Measurements from ENCODE around the gene BMF.

The BMF gene

DNA sequence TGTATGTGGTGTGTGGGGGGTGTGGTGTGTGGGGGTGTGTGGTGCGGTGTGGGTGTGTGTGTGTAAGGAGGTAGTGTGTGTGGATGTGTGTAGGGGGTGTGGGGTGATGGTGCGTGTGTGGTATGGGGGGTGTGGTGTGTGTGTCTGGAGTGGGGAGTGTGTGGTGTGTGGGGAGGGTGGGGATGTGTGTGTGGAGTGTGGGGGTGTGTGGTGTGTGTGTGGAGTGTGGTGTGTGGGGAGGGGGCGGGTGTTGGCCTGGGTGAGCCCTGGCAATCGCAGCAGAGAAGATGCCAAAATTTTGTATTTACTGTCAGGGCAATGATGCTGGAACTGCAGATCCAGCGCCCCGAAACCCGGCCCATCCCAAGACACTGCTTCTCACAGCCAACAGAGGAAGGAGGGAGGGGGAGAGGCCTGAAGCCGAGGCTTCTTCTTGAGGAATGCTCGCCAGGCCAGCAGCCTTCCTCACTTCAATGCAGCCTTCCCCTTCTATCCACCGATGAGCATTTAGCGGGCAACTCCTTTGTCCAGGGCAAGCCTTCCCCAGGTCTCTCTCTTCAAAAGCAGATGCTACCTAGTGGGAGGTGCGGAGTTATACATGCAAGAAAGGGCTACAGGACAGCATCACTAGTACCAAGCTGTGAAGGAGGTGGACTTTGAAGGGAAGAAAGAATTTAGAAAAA, 57.8 kb downstream of the BMF start:
- DNase-seq (ENCODE audit: low read depth in 2 of 2, low spot score in 1 of 2) = no peak

DNA sequence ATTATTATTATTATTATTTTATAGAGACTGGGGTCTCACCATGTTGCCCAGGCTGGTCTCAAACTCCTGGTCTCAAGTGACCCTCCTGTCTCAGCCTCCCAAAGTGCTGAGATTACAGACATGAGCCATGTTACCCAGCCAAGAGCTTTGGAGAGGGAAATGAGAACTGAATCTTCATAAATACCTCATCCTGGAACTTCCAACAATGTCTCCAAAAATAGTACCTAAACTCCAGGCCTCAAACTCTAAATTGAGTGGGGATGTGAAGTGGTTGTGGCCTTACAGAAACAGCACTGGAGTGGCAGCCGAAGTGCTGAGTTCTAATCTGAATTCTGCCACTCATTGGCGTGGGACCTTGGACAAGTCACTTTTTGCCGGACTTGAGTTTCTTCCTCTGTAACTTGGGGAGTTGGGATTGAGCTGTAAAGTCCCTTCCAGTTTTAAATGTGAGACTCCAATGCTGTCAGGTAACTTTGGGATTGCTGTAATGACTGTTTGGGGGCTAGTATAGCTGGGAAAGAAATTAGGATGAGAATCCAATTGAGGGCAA, 59.7 kb downstream of the BMF start:
- no peak for DNase-seq (ENCODE audit: low read depth in 2 of 2, low spot score in 1 of 2)

DNA sequence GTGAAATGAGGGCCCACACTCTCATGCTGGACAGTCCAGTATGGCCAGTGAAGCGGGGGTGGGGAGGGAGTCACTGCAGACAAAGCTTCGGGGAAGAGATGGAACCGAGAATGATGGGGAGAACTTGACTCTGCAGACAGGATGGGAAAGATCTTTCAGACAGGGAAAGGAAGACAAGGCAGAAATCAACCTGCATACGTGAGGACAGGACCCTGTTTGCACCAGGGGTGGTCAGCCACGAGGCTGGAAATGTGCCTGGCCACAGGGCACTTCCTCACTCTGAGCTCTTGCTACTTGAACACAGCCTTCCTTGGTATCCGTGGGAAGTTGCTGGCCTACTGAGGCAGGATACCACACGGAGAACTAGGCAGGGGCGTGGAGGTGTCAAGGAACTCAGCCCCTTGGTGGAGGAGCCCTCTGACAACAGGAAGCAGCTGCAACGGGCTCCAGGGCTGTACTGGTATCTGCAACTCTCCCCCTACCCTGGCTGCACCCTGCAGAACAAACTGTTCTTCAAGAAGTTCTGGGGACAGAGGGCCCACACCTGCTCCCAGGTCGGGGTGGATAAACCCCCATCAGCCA, 60.4 kb downstream of the BMF start:
- no peak for DNase-seq (ENCODE audit: low read depth in 2 of 2, low spot score in 1 of 2)

DNA sequence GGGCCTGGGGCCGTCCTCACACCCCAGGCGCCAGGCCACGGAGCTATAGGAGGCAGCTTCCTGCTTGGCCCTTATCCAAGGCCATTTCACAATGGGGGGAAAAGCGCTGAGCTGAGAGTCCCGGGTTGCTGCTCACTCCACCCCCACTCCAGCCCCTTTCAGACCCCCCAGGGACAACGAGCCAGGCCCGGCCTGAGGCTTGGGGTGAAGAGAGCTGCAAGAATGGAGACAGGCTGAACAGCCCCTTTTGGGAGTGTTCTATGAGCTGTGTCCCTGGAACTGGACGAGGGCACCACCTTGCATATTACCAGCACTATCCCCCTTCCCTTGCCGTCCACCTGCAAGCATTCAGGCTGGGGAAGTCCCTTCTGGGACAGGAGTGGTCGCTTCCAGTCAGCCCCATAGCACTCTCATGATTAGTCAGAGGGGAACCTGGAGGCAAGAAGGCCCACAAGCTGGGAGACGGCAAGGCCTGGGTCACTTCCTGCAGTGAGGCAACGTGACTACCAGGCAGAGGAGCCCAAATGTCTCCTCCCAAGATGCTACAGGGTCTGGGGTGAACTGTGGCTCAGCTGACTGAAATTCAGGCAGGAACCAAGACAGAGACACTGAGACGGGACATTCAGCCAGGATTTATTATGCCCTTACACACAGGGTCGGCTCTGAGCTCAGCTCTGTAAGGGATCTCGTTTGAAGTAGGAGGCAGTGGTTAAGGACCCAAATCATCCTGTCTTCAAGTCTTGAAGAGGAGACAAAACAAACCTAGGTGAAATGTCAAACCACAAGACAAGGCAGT, 61.1 kb downstream of the BMF start:
- no peak for DNase-seq (ENCODE audit: low read depth in 2 of 2, low spot score in 1 of 2)

DNA sequence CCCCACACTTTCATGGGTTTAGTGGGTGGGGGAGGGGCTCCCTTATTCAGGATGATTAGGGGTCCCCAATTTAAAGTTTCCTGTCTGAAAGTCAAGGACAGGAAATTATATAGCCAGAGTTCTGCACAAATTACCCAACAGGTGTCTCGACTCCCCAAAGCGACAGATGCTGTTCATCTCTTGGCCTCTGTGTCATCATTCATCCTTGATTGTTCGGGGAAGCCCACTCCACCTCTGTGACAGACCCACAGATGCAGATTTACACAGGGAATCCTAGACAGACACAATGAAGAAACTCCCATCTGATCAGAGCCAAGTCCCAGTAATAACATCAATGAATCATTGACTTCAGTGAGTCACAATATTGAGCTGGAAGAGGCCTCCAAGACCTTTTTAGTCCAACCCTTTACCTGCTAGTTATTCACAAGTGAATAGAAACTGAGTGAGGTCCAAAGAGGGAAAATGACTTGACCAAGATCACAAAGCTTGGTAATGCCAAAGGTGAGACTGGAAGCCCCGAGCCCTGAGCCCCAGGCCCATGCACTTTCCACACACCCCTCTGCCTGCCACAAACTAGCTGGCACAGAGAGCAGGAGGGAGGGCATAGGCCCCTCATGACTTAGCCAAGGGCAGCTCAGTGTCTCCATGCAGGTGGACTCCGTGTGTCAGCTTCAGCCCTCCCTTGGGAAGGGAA, 61.8 kb downstream of the BMF start:
- no peak for DNase-seq (ENCODE audit: low read depth in 2 of 2, low spot score in 1 of 2)

DNA sequence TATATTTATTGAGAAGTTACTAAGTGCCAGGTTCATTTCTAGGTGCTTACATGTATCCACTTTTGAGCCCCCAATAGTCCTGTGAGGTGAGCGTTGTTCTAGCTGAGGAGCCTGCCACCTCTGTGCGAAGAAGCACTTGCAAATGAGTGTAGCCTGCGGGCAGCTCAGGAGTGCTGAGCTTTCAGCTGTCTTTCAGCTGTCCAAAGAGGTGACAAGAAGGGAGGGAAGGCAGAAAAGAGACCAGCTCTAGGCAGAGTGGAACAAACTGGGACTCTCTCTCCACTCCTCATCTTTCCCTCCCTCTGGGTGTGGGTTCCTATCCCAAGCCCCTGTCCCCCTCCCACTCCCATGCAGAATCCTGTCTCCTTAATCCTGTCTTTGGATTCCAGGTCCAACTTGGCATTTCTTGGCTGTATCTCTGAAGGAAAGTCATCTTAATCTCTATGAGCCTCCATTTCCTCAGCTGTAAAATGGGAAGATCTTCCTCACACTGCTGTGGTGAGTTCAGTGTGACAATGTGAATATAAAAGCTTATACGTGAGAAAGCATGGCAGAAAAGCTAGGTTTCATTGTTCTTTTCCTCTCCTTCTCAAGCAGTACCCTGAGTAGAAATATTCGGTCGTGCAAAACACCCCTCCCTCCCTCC, 63.0 kb downstream of the BMF start:
- no peak for DNase-seq (ENCODE audit: low read depth in 2 of 2, low spot score in 1 of 2)

DNA sequence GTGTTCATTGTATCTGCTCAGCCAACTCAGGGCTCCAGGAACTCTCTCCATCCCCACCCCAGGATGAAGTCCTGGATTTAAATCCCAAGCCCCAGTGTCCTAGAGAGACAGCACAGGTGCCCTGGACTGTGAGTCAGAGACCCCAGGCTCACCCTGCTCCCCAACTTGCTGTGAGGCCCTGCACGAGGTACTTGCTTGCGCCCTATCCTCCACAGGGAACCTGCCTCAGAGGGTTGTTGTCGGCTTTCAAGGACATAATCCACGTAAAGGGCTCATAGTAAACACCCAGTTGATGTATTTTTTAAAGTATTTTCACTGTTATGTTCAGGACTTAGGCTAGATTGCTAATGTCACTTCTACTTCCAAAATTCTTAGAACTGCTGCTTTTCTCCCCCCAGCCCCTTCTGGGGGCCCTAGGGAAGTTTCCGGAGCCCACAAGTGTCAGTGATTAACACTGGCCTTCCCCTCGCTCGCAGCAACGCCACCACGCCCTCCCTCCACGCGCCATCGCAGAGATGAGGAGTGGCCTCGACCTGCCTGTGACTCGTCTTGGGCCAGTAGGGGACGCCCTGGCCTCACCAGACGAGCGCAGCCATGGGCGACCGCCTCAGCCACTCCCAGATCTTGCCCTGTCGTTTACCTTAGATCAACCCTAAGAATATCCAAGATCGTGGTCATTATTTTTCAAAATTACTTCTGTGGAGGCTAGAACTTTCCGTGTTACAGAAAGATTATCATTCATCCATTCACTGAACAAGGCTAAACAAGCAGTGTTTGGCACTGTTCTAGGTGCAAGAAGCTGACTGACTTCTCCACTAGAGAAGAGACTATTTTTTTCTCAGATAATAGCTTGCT, 63.7 kb downstream of the BMF start:
- peak; percentile 47 to 63 for DNase-seq (ENCODE audit: low read depth in 2 of 2, low spot score in 1 of 2)

DNA sequence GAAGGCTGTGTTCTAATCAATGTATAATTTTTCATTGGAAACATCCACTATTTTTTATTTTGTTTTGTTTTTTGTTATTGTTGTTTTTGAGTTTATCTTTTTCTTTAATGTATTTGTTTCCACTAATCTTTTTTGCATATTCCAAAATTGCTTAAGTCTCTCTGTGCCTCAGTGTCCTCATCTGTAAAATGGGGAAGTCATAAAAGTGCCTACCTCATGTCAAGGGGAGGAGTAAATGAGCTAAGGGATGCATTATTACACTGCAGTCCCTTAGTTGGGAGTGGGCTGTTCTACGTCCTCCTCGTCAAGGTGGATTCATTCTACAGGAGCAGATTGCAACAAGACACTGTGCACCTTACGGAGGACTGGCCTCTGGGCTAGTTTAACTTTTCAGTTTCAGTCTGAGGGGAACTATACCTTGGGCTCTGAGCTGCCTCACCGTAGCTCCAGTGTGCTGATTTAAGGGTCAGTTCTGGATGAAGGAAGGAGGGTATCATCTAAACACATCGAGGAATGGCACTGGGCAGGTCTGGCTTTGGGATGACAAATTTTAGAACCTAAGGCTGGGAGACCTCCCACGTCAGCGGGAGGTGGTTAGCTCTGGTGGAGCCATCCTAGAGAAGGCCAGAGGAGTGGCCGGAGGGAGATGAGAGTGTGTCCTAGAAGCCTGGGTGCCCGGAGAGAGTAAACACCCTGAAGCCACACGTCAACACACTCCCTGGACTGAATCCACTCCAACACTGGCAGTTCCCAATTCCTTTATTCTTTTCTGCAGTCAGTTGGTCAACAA, 64.6 kb downstream of the BMF start:
- DNase-seq (ENCODE audit: low read depth in 2 of 2, low spot score in 1 of 2) = no peak

DNA sequence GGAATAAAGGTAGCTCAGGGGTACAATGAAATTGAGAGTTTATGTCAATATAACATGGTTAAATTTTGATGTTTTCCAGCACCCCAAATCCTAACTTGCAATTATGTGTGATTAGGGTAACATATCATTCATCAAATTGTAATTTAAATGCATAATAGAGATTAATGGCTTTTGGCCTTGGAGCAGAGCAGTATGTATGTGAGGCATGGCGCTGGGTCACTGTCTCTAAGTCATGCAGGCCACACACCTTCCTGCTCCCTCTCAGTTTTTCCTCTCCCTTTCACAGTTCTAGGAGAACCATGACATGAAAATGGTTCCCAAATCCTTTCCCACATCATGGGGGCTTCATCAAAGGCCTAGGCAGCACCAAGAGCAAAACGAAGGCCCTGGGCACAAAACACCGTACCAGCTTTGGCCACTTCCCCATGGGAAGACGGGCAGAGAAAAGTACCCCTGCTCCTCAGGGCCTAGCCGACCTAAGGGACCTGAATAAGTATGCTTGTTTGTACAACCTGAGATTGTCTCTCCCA, 65.8 kb downstream of the BMF start:
- no peak for DNase-seq (ENCODE audit: low read depth in 2 of 2, low spot score in 1 of 2)

DNA sequence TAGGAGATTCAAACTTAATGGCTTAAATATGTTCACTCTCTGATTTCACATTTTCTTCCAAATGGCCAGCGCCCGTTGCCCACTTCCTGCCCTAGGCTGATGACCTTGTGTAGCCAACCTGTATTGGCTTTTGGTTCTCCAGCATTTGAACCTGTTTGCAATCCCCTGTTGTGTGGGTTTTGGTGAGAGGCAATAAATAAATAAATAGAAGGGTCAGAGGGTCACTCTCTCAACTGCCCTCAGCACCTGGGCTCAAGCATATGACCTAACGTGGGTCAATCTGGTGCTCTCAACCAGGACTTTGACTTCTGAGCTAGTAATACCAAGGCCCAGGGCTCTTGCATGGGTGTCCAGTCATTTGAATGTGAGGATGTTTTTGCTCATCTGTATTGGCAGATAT, 67.9 kb downstream of the BMF start:
- DNase-seq (ENCODE audit: low read depth in 2 of 2, low spot score in 1 of 2) = no peak

DNA sequence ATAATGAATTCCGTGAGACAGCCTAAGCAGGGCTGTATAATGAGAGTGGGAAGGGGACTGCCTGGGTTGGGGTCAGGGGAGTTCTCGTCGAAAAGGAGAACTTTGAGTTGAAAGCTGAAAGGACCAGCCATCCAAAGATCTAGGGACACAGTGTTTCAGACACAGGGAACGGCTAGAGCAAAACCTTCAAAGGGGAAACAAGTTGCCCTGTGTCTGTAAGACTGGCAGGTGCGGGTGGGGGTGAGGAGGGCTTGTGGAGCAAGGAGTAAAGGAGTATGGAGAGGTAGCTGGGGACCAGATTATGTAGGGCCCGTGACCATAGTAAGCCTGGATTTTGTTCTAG, 68.4 kb downstream of the BMF start:
- no peak for DNase-seq (ENCODE audit: low read depth in 2 of 2, low spot score in 1 of 2)

DNA sequence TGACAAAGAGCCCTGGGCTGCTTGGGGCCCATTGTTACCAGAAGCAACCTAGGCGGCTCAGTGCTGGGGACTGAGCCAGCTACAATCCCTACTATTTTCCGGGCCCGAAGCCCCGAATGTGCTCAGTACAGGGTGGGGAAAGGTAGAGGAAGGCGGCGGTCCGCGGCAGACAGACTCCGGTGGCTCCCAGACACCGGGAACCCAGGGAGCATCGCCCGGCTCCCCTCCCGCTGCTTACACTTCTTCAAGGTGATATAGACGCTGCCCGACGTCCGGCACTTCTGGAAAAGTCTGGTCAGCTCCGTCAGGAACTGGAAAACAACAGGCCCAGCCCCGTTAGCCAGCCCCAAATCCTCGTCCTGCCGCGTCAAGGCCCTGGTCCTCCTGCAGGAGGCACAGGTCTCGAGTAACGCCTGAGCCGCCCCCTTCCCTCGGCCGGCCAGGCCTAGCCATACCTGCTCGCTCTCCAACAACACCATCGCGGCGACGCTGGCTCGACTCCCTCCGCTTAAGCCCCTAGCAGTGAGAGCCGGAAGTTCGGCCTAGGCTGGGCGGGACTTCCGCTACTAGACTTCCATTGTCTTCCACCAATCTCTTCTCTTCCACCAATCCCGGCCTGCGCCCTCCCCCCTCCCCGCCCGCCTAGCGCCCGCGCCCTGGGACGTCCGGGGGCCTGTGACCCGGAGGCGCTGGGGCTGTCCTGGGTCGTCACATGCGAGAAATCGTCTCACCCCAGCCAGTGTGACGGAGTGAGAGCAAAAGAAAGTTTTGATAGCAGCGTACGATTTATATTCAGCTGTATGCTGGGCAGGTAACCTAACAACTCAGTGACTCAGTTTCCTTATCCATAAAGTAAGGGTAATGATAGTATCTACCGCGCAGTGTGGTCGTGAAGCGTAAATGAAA, 69.8 kb downstream of the BMF start, which contains the start of gene SRP14:
Gene SRP14, minus strand, starts transcription at position 544 of the 906 bp plus-strand sequence. Its CDS starts 65 bp downstream, at position 479.
- DNase-seq (ENCODE audit: low read depth in 2 of 2, low spot score in 1 of 2) = peak; percentile 78 to 87

DNA sequence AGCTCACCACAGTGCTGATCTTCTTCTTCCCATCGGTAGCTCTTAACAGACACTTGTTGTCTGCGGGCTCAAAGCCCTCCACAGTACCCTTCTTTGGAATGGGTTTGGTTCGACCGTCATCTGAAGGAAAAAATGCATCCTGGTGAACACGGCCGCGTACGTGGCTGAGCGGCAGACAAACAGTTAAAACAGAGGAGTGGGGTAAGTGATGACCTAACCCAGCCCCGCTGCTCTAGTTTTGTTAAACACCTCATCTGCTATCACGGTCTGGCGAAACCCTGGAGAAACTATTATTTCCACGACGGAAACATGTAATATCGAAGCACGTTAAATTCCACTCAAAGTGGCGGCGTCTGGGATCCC, 70.4 kb downstream of the BMF start:
- no peak for DNase-seq (ENCODE audit: low read depth in 2 of 2, low spot score in 1 of 2)

Data from stimulated activated CD8-positive, alpha-beta memory T cell treated with anti-CD3 and anti-CD28 coated beads, Interleukin-4, amount 100 ng/mL, for 1 hour (primary cell).